Neutrophil (primary cell): ENCODE data around the gene CSRNP3.

ENCODE experiments used
- H3K27ac ChIP-seq: fragments of 200-600 bp; sonication (generic); 2 replicates; pipeline ENCODE4 v1.5.1; 2016; ENCODE audit warnings: mild to moderate bottlenecking, moderate library complexity
- H3K27me3 ChIP-seq: fragments of 200-600 bp; sonication (generic); 2 replicates; pipeline ENCODE4 v1.6.0; 2016; ENCODE audit warnings: mild to moderate bottlenecking
- H3K36me3 ChIP-seq: fragments of 200-600 bp; sonication (generic); 2 replicates; pipeline ENCODE4 v1.5.1; 2017
- H3K4me1 ChIP-seq, 2 experiments: fragments of 200-600 bp in 1 of 2; sonication (generic) in 1 of 2; 1 replicate in 1 of 2; 2 replicates in 1 of 2; pipeline versions ENCODE4 v1.5.1 to v1.6.1; 2013 to 2016; ENCODE audit warnings: low read depth in 1 of 2, low read length in 1 of 2, mild to moderate bottlenecking in 1 of 2, moderate library complexity in 1 of 2; ENCODE audit not compliant: control insufficient read depth in 1 of 2, insufficient read depth in 1 of 2
- H3K4me3 ChIP-seq, 2 experiments: fragments of 200-600 bp in 1 of 2; sonication (generic) in 1 of 2; 1 replicate in 1 of 2; 2 replicates in 1 of 2; pipeline ENCODE4 v1.5.1; 2013 to 2016; ENCODE audit warnings: low read depth in 1 of 2, low read length in 1 of 2, mild to moderate bottlenecking in 1 of 2, moderate library complexity in 1 of 2
- H3K9me3 ChIP-seq: fragments of 200-600 bp; sonication (generic); 2 replicates; pipeline ENCODE4 v1.5.1; 2016
- CTCF ChIP-seq: fragments of 200-600 bp; sonication (generic); IDR thresholded peaks from 2 replicates; pipeline ENCODE4 v1.5.1; 2016; ENCODE audit warnings: antibody characterized with exemption

CSRNP3 gene

GRCh38 chr2:165693838-165694237 lies 224.3 kb downstream of the CSRNP3 start:
- Histone ChIP-seq H3K4me1 (no peaks in the 10 kb centered on the region), H3K4me3 (no peak overlapping the region), H3K27ac (no peak overlapping the region), H3K9me3 (no peaks in the 10 kb centered on the region), H3K27me3 (no peaks in the 10 kb centered on the region), H3K36me3 (no peaks in the 10 kb centered on the region)
- TF ChIP-seq CTCF: no peak

DNA sequence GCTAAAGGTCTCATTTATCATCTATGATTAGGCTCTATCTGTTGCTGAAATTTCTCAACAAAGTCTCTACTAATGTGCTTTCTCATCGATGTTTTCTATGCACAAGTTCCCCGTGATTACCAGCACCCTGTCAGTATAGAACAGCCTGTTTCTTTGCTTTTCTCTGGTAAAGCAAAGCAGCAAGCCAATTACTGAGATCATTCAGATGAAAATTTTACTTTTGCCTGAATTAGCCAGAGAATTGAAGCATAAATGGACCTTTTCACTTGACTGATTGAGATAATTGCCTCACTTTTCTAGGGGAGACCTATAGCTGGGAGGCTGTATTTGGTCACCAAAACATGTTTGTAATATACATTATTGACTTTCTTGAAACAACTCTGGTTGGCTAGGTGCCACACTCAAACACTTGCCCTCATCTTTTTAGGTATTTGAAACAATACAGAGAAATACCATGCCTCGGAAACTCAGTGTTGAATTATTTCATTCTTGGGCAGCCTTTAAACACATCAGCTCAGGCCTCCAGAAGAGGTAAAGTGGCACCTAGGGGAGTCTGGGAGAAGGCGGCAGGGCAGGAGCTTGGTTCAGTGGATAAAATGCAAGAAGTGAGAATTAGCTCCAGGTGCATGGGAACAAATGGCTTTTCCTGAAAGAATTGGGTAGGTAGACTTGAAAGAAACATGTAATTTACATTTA lies 228.4 kb downstream of the CSRNP3 start:
- Histone ChIP-seq H3K4me1 (no peaks in the 10 kb centered on the region), H3K4me3 (no peak overlapping the region), H3K9me3 (no peaks in the 10 kb centered on the region), H3K27me3 (no peaks in the 10 kb centered on the region), H3K36me3 (no peaks in the 10 kb centered on the region), H3K27ac (no peak overlapping the region)
- TF ChIP-seq CTCF: no peak

- TF ChIP-seq CTCF: no peak
- Histone ChIP-seq H3K9me3 (no peaks in the 10 kb centered on the region), H3K4me1 (no peaks in the 10 kb centered on the region), H3K36me3 (no peaks in the 10 kb centered on the region), H3K27ac (no peak overlapping the region), H3K4me3 (no peak overlapping the region), H3K27me3 (no peaks in the 10 kb centered on the region)
Observed at GRCh38 chr2:165698444-165698884, 229.0 kb downstream of the CSRNP3 start.

- Histone ChIP-seq H3K27ac (no peak overlapping the region), H3K27me3 (no peaks in the 10 kb centered on the region)
Observed at GRCh38 chr2:165699946-165700345, 230.4 kb downstream of the CSRNP3 start.

DNA sequence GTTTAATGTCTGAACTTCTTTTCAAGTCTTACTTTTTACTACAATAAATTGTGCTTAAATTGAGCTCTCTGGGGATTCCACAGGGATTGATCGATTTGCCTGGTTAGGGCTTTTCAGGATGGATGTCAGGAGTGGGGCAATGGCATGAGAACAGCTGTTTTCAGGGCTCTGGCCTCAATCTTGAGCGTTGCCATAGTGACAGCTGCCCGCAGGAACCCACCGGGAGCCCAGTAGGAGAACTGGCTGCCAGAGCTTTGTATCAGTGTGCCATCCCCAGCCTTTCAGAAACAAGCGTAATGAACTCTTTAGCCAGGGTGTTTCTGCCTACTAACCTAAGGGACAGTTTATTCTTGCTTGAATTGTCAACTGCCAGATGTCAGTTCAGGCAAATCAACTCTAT lies 231.0 kb downstream of the CSRNP3 start:
- H3K27me3 ChIP-seq: no peaks in the 10 kb centered on the region
- no peak for TF ChIP-seq CTCF
- no peaks in the 10 kb centered on the region for H3K4me1 ChIP-seq
- H3K36me3 ChIP-seq: no peaks in the 10 kb centered on the region
- H3K27ac ChIP-seq: no peak overlapping the region
- H3K4me3 ChIP-seq: no peak overlapping the region
- no peaks in the 10 kb centered on the region for H3K9me3 ChIP-seq

More at GRCh38 chr2:165699946-165700345, 230.4 kb downstream of the CSRNP3 start:
- H3K9me3 ChIP-seq: no peaks in the 10 kb centered on the region
- no peaks in the 10 kb centered on the region for H3K36me3 ChIP-seq
- TF ChIP-seq CTCF: no peak
- no peaks in the 10 kb centered on the region for H3K4me1 ChIP-seq
- H3K4me3 ChIP-seq: no peak overlapping the region
